Superior temporal gyrus (tissue), 1 donor: Measurements from ENCODE around the gene DNAAF9.
"Not testable (repeated sequence)": the region's sequence is repeated elsewhere in the genome, so short reads cannot be mapped to it uniquely, and the experiment has no call there.

Experiments
- DNase-seq: peaks from one replicate; pipeline ENCODE4 v3.0.0-alpha.2; 2016; ENCODE audit errors: extremely low spot score

Gene DNAAF9

DNA sequence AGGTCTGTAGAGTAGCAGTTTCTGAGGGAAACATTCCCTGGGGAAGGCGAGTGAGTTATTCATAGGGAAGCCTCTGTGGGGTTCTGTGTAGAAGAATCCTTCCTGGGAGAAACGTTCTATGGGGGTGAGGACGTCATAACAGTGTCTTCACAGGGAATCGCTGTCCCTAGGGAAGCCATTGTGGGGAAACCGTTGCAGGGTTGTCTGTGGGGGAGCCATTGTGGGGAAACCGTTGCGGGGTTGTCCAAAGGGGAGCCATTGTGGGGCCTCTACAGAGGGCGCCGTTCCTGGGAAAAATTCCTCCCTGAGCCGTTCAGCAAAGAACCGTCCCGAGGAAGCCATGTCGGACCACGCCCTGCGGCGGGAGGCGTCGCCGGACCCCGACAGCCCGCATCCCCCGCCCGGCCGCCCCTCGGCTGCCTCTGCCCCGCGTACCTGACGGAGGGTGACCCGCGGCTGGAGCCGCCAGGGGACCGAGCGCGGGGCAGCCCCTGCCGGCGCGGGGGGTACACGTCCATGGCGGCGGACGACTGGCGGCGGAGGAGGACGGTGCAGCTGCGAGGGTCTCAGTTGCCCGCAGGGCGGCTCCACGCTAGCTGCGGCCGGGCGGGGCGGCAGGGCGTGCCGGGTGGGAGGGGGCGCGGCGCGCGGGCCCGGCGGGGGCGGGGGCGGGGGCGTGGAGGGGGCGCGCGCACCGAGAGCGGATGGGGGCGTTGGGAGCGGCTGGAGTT, at the start of gene DNAAF9:
TSS of gene DNAAF9 (minus strand) at position 630 of the 731 bp plus-strand sequence. CDS start at position 518, 112 bp downstream.
- peak; percentile 77 for DNase-seq

DNA sequence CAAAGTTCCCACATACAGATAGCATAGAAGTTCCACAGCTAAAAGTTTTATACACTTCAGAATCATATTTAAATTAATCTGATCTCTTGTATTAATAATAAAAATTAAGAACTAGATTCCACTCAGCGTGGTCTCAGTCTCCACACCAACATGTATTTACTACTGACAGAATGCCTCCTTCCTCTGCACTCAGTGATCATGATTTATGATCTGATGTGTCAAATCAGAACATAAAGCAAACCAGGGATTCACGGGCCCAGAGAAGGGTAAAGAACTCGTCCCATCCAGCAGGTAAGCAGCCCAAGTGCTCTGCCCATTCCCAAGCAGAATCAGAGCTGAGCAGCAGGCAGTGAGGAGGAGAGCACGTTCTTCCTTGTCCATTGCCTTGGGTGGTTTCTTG, 49.2 kb upstream of the DNAAF9 start:
- DNase-seq: no peak

DNA sequence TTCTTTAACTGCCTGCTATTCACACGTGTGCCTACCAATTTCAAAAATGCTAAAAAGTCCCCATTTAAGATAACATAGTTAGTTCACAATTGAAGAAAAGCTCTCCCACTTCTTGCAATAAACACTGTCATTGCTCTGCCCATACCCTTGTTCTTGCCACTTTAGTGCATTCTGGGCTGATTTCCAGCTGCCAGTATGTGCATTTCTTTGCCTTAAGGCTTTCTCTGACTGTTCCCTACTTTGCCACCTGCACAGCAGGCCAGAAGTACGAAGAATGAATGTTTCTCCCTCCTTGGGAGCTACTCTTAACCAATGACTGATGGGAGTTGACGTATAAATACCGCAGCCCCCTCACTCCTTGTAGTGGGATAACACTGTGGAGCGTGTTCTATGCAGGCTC, 47.4 kb upstream of the DNAAF9 start:
- DNase-seq: peak; percentile 29

DNA sequence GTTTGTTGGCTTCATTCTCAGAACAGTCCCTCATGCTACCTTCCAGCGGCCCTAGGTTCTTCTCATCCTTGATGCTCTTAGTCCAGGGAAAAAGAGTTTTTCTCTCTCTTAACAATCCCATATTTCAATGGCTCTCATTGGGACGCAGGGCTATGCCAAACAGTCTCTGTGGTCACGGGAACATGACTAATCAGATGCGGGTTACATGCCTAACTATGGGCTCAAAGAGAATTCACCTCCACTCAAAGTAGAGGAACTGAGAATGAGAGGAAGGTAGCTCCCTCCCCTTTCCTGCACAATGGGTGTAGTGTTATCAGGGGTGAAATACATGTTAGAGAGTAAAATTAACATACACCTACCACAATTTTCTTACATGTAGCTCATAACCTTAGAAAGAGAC, 45.2 kb upstream of the DNAAF9 start:
- no peak for DNase-seq

DNA sequence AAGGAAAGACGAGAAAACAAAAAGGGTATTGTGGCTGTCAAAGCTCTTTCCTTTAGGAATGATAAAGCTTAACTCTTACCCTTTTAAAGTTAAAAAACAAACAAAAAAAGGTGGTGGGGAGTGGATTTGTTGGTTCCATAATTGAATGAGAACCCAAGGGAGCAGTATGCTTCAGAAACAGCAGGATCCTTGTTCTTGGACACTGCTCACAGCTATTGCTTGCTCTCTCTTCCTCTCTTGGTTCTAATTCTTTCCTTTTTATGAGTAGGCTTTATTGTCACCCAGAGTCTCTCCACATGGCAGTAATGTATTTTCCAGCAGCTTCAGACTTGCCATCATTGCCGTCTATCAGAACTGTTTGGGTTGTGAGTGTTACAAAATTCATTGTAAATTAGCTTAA, 44.7 kb upstream of the DNAAF9 start:
- DNase-seq: no peak

DNA sequence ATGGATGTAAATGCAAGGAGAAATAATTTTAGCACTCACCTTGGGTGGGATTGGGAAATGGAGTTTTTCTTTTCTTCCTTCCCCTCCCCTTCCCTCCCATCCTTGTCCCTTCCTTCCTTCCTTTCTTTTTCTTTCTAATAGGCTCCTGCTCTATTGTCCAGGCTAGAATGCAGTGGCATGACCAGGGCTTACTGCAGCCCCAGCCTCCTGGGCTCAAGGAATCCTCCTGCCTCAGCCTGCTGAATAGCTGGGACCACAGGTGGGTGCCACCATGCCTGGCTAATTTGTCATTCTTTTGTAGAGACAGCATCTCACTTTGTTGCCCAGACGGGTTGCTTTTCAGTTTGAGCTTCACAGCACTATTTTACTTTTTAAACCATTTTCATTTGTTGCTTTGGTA, 41.9 kb upstream of the DNAAF9 start:
- DNase-seq: no peak

DNA sequence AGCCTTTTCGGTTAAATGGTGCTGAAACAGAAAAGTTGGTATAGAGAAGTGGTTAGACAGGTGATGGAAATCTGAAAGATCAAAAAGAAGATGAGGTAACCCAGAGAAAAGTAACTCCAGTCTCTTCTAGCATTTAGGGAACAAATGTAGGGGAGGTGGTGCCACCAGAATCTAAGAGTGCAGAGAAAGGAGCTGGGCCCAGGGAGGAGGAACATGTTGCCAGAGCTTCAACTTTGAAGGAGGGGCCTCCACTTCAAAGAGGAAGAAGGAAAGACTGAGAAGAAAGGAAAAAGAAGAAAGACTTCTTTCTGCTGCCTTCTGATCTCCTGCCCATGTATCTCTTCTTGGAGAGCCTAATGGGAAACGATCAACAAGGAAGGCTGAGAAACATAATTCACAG, 39.9 kb upstream of the DNAAF9 start:
- DNase-seq: no peak

DNA sequence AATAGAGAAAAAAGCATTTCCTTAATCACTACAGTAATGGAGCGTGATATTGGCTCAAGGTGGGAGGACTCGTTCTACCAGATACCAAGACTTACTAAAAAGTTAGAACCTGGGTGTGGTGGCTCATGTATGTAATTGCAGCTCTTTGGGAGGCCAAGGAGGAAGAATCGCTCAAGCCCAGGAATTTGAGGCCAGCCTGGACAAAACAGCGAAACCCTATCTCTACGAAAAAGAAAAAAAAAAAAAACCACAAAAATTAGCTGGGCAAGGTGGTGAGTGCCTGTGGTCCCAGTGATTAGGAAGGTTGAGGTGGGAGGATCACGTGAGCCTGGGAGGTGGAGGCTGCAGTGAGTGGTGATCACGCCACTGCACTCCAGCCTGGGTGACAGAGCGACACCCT, 39.3 kb upstream of the DNAAF9 start:
- DNase-seq: no peak

DNA sequence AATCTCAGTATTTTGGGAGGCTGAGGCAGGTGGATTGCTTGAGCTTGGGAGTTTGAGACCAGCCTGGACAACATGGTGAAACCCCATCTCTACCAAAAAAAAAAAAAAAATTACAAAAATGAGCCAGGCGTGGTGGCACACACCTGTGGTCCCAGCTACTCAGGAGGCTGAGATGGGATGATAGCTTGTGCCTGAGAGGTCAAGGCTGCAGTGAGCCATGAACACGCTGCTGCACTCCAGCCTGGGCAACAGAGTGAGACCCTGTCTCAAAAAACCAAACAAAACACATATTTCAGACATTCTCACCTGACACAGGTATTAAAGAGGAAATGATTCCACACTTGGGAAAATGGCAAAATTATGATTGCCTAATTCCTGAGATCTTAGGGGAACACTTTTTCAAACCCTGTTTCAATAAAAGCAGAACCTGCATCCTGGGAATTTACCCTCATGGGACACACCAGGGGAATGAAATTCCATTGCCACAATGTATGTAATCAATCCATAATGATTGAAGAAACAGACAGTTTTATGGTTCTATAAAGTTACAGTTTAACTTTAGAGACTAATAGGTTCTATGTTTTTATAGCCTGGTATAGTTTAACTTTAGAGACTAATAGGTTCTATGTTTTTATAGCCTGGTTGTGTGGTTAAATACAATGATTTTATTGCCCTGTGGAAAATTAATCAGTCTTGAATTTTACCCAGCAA, 29.6 kb upstream of the DNAAF9 start:
- DNase-seq: no peak

DNA sequence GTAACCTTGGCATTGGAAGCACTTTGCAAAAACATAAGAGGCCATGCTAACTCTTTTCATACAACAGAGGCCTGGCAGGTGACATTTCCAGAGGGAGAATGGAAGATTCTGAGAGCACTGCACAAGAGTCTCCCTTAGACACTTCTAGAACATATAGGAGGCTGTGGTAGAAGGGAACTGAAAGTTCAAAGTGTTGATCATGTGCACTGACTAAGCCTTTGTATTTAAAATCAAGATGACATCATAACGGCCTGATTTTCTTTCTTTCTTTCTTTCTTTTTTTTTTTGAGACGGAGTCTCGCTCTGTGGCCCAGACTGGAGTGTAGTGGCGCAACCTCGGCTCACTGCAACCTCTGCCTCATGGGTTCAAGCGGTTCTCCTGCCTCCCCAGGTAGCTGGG, 26.8 kb upstream of the DNAAF9 start:
- DNase-seq: no peak

DNA sequence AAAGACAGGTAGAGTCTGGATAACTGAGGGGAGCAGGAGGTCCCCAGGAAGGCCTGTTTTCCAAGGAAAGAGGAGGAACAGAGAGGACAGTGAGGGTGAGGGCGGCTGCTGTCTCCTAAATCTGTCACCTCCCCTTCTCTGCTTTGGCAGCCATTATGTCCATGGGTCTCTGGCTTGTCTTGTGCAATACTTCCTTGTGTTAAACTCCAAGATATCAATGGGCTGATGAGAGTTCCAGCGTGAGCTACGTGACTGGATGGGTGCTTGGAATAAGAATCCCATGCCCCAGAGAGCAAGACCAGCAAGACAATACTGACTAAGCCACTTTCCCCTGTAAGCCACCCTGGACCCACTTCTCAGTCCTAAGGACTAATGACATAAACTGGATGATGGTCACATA, 26.3 kb upstream of the DNAAF9 start:
- DNase-seq: no peak

DNA sequence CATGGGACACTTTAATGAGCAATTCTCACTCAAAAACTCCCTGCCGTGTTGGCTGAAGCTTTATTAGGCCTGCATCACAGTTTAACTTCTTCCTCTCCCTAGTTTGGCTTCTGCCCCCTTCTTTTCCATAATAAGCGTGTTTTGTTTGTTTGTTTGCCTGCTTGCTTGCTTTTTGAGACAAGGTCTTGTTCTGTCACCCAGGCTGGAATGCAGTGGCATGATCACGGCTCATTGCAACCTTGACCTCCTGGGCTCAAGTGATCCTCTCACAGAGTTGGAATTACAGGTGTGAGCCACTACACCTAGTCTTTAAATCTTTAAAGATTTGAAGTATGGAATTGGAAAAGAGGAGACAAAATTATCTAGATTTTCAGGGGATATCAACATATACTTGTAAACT, 25.4 kb upstream of the DNAAF9 start:
- DNase-seq: no peak

DNA sequence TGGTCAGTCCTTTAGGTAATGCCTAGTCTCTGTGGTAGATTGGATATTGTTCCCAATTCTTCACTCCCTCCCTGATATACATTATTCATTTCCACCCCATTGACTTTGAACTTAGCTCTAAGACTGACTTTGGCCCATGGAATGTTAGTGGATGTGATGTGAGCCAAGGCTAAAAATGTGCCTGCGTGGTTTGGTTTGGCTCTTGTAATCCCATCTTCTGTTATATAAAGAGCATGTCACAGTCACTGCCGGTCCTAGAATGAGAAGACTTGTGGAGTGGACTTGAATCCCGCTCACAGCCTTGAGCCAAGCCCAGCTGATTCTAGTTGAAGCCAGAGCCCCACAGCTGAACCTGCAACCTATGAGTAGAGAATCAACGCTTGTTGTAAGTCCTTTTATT, 23.6 kb upstream of the DNAAF9 start:
- no peak for DNase-seq

DNA sequence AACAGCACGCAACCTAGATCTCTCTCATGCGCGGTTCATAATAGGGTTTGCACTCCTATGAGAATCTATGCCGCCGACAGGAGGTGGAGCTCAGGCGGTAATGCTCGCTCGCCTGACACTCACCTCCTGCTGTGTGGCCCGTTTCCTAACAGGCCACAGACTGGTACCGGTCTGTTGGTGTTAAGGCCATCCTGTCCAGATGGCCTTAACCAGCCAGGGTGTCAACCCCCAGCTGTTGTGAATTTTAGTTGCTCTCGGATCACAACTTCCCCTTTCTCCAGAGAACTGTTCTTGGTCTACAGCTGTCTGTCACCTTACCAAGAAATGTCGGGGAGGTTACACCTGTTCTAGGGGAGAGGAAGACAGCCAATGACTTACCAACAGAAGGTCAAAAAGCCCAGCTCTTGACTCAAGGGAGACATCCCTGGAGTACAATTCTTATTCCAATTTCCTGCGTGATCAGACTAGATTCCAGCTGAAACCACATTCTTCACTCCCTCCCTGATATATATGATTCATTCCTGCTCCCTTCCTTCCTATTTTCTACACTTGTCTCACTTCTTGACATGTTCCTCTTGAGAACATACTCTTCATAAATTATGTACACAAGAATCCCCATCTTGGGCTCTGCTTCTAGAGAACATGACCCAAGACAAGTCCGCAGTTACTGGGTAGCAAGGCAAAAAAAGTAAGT, 23.1 kb upstream of the DNAAF9 start:
- no peak for DNase-seq

DNA sequence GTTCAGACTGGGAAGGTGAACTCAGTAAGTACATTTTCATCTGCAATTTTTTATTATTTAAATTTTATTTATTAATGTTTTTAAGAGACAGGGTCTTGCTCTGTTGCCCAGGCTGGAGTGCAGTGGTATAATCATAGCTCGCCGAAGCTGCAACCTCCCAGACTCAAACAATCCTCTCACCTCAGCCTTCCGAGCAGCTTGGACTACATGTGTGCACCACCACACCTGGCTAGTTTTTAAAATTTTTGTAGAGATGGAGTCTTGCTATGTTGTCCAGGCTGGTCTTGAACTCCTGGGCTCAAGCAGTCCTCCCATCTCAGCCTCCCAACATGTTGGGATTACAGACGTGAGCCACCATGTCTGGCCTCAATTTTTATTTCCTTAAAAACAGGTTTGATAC, 19.3 kb upstream of the DNAAF9 start:
- not testable (repeated sequence) for DNase-seq

DNA sequence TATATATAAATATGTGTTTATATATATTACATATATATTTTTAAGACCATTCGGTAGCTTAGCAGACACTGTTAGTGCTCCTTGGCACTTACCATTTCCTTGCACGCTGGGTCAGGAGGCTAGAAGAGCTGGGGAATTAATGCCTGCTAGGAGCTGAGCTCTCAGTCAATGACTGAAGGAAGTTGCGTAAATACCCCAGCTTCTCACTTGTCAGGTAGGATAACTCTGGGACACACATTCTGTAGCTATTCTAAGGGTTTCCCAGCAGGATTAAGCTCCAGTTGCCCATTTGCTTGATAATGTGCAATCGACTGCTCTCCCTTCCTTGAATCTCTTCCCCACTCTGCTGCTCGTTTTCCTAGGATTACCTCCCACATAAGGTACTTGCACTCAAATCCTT, 15.7 kb upstream of the DNAAF9 start:
- no peak for DNase-seq

DNA sequence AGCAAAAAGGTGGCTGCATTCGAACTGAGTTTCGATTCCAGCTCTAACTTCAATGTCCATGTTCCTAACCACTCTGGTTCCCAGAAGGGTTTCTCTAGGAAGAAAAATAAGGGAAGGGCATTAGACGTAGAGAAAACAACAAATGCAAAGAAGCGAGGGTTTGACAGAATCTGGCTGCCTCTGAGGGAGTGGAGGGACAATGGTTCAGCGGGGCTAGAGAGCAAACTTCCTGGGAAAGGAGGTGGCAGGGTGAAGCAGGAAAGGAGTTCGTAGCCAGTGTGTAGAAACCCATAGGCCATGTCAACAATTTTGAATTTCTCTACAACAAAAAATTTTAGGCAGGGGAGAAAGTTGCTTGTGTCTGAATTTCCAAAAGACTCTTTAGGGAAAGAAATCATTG, 14.5 kb upstream of the DNAAF9 start:
- DNase-seq: no peak

DNA sequence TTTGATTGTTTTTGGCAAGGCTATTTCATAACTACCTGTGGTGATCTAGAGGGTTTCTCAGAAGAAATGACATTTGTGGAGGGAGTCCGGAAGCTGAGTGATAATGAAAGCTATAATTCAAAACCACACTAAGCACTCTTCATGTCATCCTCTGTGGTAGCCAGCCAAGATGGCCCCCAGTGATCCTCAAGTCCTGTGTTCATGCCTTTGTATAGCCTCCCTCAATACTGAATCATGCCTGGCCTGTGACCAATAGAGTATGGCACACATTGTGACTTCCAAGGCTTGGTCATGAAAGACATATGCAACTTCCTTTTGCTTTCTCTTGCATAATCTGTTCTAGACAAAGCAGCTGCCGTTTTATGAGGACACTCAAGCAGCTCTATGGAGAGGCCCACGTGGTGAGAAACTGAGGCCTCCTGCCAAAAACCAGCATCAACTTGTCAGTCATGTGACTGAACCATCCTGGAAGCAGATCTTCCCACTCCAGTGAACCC, 12.8 kb upstream of the DNAAF9 start:
- peak; percentile 34 for DNase-seq

DNA sequence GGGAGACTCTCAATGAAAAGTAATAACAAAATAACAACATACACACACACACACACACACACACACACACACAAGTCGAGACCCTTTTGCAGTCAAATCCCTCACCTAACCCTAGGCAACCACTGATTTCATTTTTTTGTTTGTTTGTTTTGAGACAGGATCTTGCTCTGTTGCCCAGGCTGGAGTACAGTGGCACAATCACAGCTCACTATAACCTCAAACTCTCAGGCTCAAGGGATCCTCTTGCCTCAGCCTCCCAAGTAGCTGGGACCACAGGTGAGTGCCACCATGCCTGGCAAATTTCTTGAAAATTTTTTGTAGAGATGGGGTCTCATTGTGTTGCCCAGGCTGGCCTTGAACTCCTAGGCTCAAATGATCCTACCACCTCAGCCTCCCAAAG, 10.7 kb upstream of the DNAAF9 start:
- not testable (repeated sequence) for DNase-seq

DNA sequence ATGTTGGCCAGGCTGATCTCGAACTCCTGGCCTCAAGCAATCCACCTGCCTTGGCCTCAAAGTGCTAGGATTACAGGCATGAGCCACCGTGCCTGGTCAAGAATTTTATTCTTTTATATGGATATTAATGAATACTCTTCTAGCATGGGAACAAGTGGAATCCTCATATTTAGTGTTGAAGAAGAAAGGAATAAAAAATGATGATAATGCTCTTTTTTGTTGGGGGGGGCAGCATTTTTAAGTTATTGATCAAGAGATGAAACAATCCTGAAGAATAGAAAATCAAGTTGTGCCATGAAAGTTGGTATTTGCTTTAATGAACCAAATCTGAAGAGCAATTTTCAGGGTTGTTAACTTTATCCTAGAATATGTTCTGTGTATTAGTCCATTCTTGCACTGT, 6.7 kb upstream of the DNAAF9 start:
- no peak for DNase-seq

DNA sequence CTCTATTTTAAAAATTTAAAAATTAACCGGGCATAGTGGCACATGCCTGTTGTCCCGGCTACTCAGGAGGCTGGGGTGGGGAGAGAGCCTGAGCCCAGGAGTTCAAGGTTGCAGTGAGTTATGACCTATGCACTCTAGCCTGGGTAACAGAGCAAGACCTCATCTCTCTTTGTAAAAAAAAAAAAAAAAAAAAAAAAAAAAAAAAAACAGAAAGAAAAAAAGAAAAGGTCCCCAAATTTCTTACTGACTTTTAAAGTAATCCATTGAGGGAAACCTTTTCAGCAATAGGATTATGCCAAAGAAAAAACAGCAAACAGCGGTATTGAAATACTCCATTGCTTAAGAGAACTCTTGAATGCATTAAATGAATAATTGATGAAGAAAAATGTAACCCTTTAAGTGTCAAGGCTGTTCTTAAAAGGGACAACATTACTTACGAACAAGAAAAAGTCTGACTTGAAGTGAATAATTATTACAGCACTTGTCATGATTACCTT, 6.0 kb upstream of the DNAAF9 start:
- no peak for DNase-seq

DNA sequence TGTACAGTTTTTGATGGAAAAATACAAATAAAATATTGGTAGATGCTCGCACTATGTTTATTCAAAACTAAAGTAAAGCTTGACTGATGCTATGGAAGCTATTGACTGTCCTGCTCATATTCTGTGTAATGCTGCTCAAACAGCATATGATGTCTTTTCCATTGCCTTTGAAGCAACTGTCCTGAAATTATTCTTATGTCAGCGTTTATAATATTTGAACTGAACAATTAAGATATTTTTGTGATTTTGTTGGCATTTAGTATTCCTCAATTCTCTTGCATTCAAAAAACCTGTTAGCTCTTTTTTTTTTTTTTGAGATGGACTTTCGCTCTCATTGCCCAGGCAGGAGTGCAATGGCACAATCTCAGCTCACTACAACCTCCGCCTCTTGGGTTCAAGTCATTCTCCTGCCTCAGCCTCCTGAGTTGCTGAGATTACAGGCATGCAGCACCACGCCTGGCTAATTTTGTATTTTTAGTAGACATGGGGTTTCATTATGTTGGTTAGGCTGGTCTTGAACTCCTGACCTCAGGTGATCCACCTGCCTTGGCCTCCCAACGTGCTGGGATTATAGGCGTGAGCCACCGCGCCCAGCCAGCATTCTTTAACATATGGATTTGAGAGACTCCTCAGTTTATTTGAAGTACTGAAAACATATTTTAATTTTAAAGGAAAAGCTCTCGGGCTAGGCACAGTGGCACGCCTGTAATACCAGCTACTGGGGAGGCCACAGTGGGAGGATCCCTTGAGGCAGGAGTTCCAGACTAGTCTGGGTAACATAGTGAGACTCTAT, 5.3 kb upstream of the DNAAF9 start:
- no peak for DNase-seq
